ENCODE data around the gene CLTC. TPM values are rescaled to one million over a fixed set of nuclear protein-coding genes. Genes with fewer than 3 reads are reported as not detected.
A peak's percentile ranks its signal among the peaks of the same experiment; 100 is the strongest.

The CLTC gene
- total and polyA plus RNA-seq, 10 of the 15 experiments (the other 5 are each of a cell fraction or from before 2014, with no cell fraction given): 77.5 to 188 (median 129) TPM

GRCh38 chr17:59619298-59620063 is at the start of gene CLTC (continued):
- 0 out of 2 replicates have a peak, but pooled peaks have one; percentile 26 for TF ChIP-seq PRDM15 (CRISPR knock-in tag; IDR thresholded peaks at IDR 0.05)
- no peak for TF ChIP-seq EZH2 (IDR thresholded peaks at IDR 0.05; ENCODE audit: borderline replicate concordance, control insufficient read depth, low read depth, low read length)
- no peak for TF ChIP-seq BRCA1 (IDR thresholded peaks at IDR 0.05; ENCODE audit: low read depth, low read length)
- peak; percentile 54 for TF ChIP-seq KLF5 (IDR thresholded peaks at IDR 0.05; ENCODE audit: partially characterized antibody)
- peak; percentile 69 for TF ChIP-seq RELA (IDR thresholded peaks at IDR 0.05; ENCODE audit: borderline replicate concordance, partially characterized antibody)
- no peak for TF ChIP-seq ZBTB11 (CRISPR knock-in tag; IDR thresholded peaks at IDR 0.05)
- peak; percentile 70 for TF ChIP-seq MAX (IDR thresholded peaks at IDR 0.05; ENCODE audit: low read depth, low read length)
- TF ChIP-seq SMAD5 (IDR thresholded peaks at IDR 0.05; ENCODE audit: low read depth): peak; percentile 67; the same call in 1 of the 2 replicates
